GM12864 (cell line): ENCODE measurements around the gene SP9.

ENCODE experiments used
- DNase-seq: peaks from one replicate; pipeline ENCODE4 v3.0.0-alpha.2; 2011; ENCODE audit warnings: low read depth
- H3K4me3 ChIP-seq: 2 replicates; pipeline ENCODE4 v1.5.1; 2011; ENCODE audit warnings: mild to moderate bottlenecking, low read depth, low read length, control low read depth
- CTCF ChIP-seq: IDR thresholded peaks from 2 replicates; pipeline ENCODE4 v1.5.1; 2011; ENCODE audit warnings: low read depth, mild to moderate bottlenecking, moderate library complexity, low read length, control low read depth, inconsistent platforms; ENCODE audit errors: missing control alignments

SP9 gene

GRCh38 chr2:174324530-174324929 is 10.2 kb upstream of the SP9 start:
- DNase-seq = no peak
- H3K4me3 ChIP-seq = no peak overlapping the region
- no peak for TF ChIP-seq CTCF

GRCh38 chr2:174325373-174326160 is 9.2 kb upstream of the SP9 start:
- no peak for TF ChIP-seq CTCF
- no peak for DNase-seq
- H3K4me3 ChIP-seq = peak overlapping the region; percentile 40

GRCh38 chr2:174326161-174327020 is 8.4 kb upstream of the SP9 start:
- TF ChIP-seq CTCF = no peak
- DNase-seq = no peak
- H3K4me3 ChIP-seq = peak overlapping the region; percentile 40

GRCh38 chr2:174327021-174327840 is 7.5 kb upstream of the SP9 start:
- no peak for TF ChIP-seq CTCF
- H3K4me3 ChIP-seq = peak overlapping the region; percentile 40
- no peak for DNase-seq

- DNase-seq = no peak
- no peak for TF ChIP-seq CTCF
- H3K4me3 ChIP-seq = no peak overlapping the region
Measured at GRCh38 chr2:174327841-174328113, 7.0 kb upstream of the SP9 start.

GRCh38 chr2:174328114-174328960 is 6.4 kb upstream of the SP9 start:
- DNase-seq = no peak
- no peak for TF ChIP-seq CTCF
- no peak overlapping the region for H3K4me3 ChIP-seq
